DND-41 (cell line): ENCODE results near the gene VIL1.

Experiments
- ATAC-seq: fragments of 200-7000 bp; cut with Tn5 transposase; 3 replicates; pipeline ENCODE4 v1.9.1; 2021; ENCODE audit warnings: low read depth; ENCODE audit not compliant: insufficient read depth
- DNase-seq: peaks from one replicate; pipeline ENCODE4 v3.0.0-alpha.2; 2020
- H2AFZ ChIP-seq: 2 replicates; pipeline ENCODE4 v1.6.0; 2012; ENCODE audit warnings: low read depth, low read length
- H3K27ac ChIP-seq: 2 replicates; pipeline ENCODE4 v1.5.1; 2012; ENCODE audit warnings: low read length, inconsistent platforms
- H3K27me3 ChIP-seq: fragments of 200-600 bp; sonication (generic); 2 replicates; pipeline ENCODE4 v1.6.0; 2012; ENCODE audit warnings: low read length, mild to moderate bottlenecking, inconsistent platforms; ENCODE audit not compliant: insufficient read depth, poor library complexity
- H3K36me3 ChIP-seq: 2 replicates; pipeline ENCODE4 v1.5.1; 2012; ENCODE audit warnings: low read length, inconsistent platforms; ENCODE audit not compliant: insufficient read depth
- H3K4me1 ChIP-seq: 2 replicates; pipeline ENCODE4 v1.5.1; 2012; ENCODE audit warnings: mild to moderate bottlenecking, low read length; ENCODE audit not compliant: insufficient read depth
- H3K4me2 ChIP-seq: 2 replicates; pipeline ENCODE4 v1.6.0; 2012; ENCODE audit warnings: mild to moderate bottlenecking, moderate library complexity, low read length, inconsistent platforms; ENCODE audit not compliant: insufficient read depth
- H3K4me3 ChIP-seq, 2 experiments: fragments of 200-600 bp in 1 of 2; shearing (Covaris generic) in 1 of 2; 2 replicates each; pipeline ENCODE4 v1.5.1; 2012 to 2016; ENCODE audit warnings: inconsistent platforms in 2 of 2, low read length in 2 of 2, mild to moderate bottlenecking in 2 of 2, low read depth in 1 of 2, moderate library complexity in 1 of 2
- H3K79me2 ChIP-seq: 2 replicates; pipeline ENCODE4 v1.6.0; 2012; ENCODE audit warnings: low read length, inconsistent platforms; ENCODE audit not compliant: insufficient read depth
- H3K9ac ChIP-seq: 2 replicates; pipeline ENCODE4 v1.6.0; 2012; ENCODE audit warnings: low read depth, mild to moderate bottlenecking, inconsistent platforms, low read length, moderate library complexity
- H3K9me3 ChIP-seq: 2 replicates; pipeline ENCODE4 v1.5.1; 2012; ENCODE audit warnings: low read length, moderate library complexity, mild to moderate bottlenecking, inconsistent platforms; ENCODE audit not compliant: insufficient read depth, severe bottlenecking
- H4K20me1 ChIP-seq: 2 replicates; pipeline ENCODE4 v1.6.0; 2012; ENCODE audit warnings: low read length; ENCODE audit not compliant: insufficient read depth
- EZH2 ChIP-seq: IDR thresholded peaks from 3 replicates; pipeline ENCODE4 v1.6.1; 2012; ENCODE audit warnings: borderline replicate concordance, low read depth, mild to moderate bottlenecking, moderate library complexity, low read length, inconsistent platforms; ENCODE audit not compliant: severe bottlenecking
- TF ChIP-seq, protein P1 (sequence below): IDR thresholded peaks from 2 replicates; pipeline ENCODE4 v1.5.1; 2012; ENCODE audit warnings: borderline replicate concordance, low read length, moderate library complexity, mild to moderate bottlenecking; ENCODE audit not compliant: poor library complexity, severe bottlenecking; ENCODE audit errors: extremely low read depth

Gene VIL1

GRCh38 chr2:218434456-218434855, 15.5 kb downstream of the VIL1 start:
- no peaks in the 10 kb centered on the region for H3K27me3 ChIP-seq
- no peak overlapping the region for H3K4me3 ChIP-seq
- no peaks in the 10 kb centered on the region; the same call in 1 of the 2 replicates for H4K20me1 ChIP-seq
- no peaks in the 10 kb centered on the region for H3K36me3 ChIP-seq
- no peaks in the 10 kb centered on the region for H3K79me2 ChIP-seq
- DNase-seq (no peak), ATAC-seq (no peak)
- H3K4me1 ChIP-seq = no peaks in the 10 kb centered on the region
- TF ChIP-seq, protein P1, sequence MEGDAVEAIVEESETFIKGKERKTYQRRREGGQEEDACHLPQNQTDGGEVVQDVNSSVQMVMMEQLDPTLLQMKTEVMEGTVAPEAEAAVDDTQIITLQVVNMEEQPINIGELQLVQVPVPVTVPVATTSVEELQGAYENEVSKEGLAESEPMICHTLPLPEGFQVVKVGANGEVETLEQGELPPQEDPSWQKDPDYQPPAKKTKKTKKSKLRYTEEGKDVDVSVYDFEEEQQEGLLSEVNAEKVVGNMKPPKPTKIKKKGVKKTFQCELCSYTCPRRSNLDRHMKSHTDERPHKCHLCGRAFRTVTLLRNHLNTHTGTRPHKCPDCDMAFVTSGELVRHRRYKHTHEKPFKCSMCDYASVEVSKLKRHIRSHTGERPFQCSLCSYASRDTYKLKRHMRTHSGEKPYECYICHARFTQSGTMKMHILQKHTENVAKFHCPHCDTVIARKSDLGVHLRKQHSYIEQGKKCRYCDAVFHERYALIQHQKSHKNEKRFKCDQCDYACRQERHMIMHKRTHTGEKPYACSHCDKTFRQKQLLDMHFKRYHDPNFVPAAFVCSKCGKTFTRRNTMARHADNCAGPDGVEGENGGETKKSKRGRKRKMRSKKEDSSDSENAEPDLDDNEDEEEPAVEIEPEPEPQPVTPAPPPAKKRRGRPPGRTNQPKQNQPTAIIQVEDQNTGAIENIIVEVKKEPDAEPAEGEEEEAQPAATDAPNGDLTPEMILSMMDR = no peak
- no peak for TF ChIP-seq EZH2
- H2AFZ ChIP-seq = no peak overlapping the region
- no peaks in the 10 kb centered on the region for H3K9me3 ChIP-seq
- H3K9ac ChIP-seq = no peak overlapping the region
- H3K4me2 ChIP-seq = no peak overlapping the region
- H3K27ac ChIP-seq = no peak overlapping the region

DNA sequence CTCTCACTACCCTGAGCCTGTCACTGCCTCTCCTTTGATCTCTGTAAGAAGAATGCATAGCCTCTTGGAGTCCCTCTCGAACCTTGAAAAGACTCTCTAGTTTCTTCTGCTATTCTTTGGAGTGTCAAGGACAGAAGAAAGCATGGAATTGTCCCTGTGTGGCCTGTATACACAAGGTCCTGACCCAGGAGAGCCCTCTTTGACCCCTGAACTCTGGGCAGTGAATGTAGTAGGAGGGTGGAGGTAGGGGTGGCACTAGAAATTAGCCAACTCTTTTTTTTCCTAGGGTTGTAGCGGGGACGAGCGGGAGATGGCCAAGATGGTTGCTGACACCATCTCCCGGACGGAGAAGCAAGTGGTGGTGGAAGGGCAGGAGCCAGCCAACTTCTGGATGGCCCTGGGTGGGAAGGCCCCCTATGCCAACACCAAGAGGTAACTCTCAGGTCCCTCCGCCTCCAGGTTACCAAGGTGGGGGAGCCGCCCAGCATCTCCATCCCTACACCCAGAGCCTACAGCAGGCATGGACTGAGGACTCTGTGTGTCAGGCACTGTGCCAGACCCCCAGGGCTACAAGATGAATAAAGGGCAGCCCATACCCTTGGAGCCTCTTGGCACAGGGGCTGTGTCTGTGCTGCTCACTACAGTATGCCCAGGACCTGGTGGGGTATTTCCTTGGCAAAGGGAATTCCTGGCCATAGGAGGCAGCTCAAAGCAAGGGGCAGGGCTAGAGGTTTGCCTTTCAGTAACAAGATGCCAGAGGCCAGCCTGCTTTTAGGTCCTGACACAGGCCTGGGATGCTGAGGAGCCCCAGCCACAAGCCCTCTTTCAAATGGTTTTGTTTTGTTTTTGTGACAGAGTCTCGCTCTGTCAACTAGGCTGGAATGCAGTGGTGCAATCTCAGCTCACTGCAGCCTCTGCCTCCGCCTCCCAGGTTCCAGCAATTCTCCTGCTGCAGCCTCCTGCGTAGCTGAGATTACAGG, 16.4 kb downstream of the VIL1 start:
- Histone ChIP-seq H3K9ac (no peak overlapping the region), H3K4me3 (no peak overlapping the region), H3K79me2 (no peaks in the 10 kb centered on the region), H3K9me3 (no peaks in the 10 kb centered on the region), H3K27me3 (no peaks in the 10 kb centered on the region), H4K20me1 (no peaks in the 10 kb centered on the region; the same call in 1 of the 2 replicates), H3K36me3 (no peaks in the 10 kb centered on the region), H2AFZ (no peak overlapping the region), H3K4me2 (no peak overlapping the region), H3K4me1 (no peaks in the 10 kb centered on the region), H3K27ac (no peak overlapping the region)
- TF ChIP-seq, protein P1 = no peak
- no peak for TF ChIP-seq EZH2
- DNase-seq (no peak), ATAC-seq (no peak)

DNA sequence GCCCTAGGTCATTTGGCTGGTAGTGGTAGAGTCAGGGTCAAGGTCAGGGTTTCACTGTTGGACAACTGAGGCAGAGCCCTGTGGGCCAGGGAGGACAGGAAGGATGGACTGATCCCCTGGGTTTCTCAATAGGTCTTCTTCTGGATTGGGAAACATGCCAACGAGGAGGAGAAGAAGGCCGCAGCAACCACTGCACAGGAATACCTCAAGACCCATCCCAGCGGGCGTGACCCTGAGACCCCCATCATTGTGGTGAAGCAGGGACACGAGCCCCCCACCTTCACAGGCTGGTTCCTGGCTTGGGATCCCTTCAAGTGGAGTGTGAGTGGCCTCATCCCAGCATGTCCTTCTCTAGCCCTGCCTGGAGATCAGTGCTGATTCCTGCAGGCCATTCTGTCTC, 18.1 kb downstream of the VIL1 start:
- no peak overlapping the region for H3K27ac ChIP-seq
- H3K4me3 ChIP-seq = no peak overlapping the region
- H3K27me3 ChIP-seq = no peaks in the 10 kb centered on the region
- H3K4me2 ChIP-seq = no peak overlapping the region
- H3K9ac ChIP-seq = no peak overlapping the region
- TF ChIP-seq, protein P1 = no peak
- TF ChIP-seq EZH2 = no peak
- H3K9me3 ChIP-seq = no peaks in the 10 kb centered on the region
- DNase-seq (no peak), ATAC-seq (no peak)
- H3K4me1 ChIP-seq = no peaks in the 10 kb centered on the region
- H3K36me3 ChIP-seq = no peaks in the 10 kb centered on the region
- H4K20me1 ChIP-seq = no peaks in the 10 kb centered on the region
- no peaks in the 10 kb centered on the region for H3K79me2 ChIP-seq
- no peak overlapping the region for H2AFZ ChIP-seq
